ENCODE measurements around the gene EMP2.
"Not testable (repeated sequence)": the region's sequence is repeated elsewhere in the genome, so short reads cannot be mapped to it uniquely, and the experiment has no call there.

Gene EMP2

DNA sequence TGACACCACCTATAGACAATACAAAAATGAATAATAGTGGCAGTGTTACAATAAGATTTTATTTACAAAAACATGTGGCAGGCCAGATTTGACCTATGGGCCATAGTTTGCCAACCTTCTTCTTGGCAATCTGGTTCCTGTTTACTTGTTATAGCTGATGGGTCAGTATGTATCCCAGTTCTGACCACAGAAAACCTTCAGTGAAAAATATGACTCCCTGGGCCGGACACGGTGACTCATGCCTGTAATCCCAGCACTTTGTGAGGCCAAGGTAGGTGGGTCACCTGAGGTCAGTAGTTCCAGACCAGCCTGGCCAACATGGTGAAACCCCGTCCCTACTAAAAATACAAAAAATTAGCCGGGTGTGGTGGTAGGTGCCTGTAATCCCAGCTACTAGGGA, 46.8 kb downstream of the EMP2 start:
- in situ Hi-C loops (cut with MboI; ENCODE audit: low pct_unique_long_range_greater_than_20kb, low sequenced_read_pairs), result loop anchor here (25.0 kb wide), 1 partner anchor 404 kb away; the partner anchor contains the start of genes CLEC16A and DEXI
- not testable (repeated sequence) for DNase-seq

DNA sequence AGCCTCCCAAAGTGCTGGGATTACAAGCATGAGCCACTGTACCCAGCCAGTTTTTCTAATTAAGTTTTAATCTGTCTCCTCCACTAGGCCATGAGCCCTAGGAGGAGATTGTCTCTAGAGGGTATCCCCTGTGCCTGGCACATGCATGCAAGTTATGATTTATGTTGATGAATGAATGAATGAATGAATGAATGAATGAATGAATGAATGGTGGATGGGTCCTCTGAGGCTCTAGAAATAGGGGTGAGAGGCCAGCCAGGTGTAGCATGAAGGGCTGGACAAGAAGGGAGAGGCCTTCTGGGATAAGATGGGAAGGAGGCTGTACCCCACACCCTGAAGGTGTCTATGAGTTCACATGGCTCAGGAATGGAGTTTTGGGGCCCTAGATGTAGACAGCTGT, 48.8 kb downstream of the EMP2 start:
- in situ Hi-C loops (cut with MboI; ENCODE audit: low pct_unique_long_range_greater_than_20kb, low sequenced_read_pairs), result loop anchor here (25.0 kb wide), 1 partner anchor 406 kb away; the partner anchor contains the start of genes CLEC16A and DEXI
- no peak for DNase-seq

DNA sequence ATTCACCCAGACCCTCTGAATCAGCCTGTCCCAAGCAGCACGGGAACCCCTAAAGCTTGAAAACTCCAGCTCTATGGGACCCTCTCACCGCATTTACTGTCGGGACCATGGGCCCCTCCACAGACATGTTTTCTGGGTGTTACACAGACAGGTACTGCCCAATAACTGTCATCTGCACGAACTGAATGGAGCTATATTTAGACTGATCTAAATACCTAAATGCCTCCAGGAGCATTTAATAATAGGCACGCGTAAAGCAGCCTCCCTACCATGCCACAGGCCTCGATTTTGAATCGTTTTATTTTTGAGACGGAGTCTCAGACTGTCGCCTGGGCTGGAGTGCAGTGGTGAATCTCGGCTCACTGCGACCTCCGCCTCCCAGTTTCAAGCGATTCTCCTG, 49.7 kb downstream of the EMP2 start:
- DNase-seq, result no peak
- in situ Hi-C loops (cut with MboI; ENCODE audit: low pct_unique_long_range_greater_than_20kb, low sequenced_read_pairs), result loop anchor here (25.0 kb wide), 1 partner anchor 407 kb away; the partner anchor contains the start of genes CLEC16A and DEXI

DNA sequence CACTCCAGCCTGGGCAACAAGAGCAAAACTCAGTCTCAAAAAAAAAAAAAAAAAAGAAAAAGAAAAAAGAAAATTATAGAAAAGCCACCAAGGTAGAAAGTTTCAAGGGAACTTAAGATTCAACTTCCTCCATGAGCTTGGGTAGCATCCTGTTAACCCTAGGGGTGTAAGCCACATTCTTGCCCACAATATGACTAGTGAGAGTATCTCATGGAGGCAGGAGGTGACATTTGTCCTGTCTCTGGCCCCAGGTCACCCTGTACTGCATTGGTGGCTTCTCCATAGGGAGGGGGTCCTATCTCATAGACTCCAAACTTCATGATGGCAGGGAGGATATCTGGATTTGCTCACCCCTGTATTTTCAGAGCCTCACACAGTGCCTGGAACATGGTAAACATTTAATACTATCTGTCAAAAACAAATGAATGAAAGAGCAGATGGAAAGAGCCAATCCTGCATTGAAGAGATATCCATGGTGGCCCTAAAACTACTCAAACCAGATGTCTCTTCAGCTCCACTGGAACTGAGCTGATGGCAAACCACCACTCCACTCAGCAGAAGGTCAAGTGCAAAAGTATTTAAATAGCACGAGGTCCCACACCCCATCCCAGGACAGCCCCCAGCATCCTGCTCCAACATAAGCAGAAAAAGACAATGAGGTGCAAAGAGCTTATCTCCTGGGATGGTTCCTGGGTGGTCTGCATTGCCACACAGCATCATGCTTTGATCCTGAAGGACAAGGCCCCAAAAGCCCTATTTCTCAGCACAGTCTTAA, 50.3 kb downstream of the EMP2 start:
- DNase-seq, result no peak
- in situ Hi-C loops (cut with MboI; ENCODE audit: low pct_unique_long_range_greater_than_20kb, low sequenced_read_pairs), result loop anchor here (10.0 to 25.0 kb wide), 2 partner anchors 205 to 407 kb away; partner anchors contain the start of genes CLEC16A and DEXI

DNA sequence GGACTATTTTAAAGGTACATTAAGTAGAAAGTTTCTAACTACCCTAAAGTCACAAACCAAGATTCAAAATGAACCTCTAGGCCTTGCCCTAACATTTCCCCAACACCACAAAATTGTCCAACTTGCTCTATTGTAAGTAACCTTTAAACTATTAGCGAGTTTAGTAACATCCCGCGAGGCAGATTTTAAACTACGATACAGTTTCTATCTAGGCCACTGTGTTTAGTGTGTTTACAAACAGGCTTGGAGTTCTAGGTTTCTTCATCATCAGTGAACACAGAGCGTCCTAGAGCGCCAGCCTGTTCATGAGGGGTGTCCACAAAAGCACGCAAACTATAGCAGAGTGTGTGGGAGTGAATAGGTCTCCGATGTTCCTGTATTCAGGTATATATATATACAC, 51.8 kb downstream of the EMP2 start:
- in situ Hi-C loops (cut with MboI; ENCODE audit: low pct_unique_long_range_greater_than_20kb, low sequenced_read_pairs), result loop anchor here (10.0 to 25.0 kb wide), 2 partner anchors 206 to 409 kb away; partner anchors contain the start of genes CLEC16A and DEXI
- no peak for DNase-seq

DNA sequence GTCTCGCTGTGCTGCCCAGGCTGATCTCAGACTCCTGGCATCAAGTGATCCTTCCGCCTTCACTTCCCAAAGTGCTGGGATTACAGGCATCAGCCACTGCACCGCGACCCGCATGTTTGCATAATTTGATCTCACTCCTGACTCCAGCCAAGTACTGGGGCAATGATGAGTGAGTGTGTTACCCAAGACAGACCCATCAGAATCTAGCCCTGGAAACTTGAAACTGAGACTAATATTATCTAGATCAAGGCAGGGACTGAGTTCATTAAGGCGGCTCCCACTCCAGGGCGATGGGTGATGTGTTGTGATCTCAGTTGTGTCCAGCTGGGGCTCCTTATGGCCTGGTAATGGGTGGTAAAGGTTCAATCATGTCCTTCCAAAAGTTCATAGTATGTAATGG, 53.4 kb downstream of the EMP2 start:
- in situ Hi-C loops (cut with MboI; ENCODE audit: low pct_unique_long_range_greater_than_20kb, low sequenced_read_pairs), result loop anchor here (10.0 to 25.0 kb wide), 2 partner anchors 208 to 410 kb away; partner anchors contain the start of genes CLEC16A and DEXI

DNA sequence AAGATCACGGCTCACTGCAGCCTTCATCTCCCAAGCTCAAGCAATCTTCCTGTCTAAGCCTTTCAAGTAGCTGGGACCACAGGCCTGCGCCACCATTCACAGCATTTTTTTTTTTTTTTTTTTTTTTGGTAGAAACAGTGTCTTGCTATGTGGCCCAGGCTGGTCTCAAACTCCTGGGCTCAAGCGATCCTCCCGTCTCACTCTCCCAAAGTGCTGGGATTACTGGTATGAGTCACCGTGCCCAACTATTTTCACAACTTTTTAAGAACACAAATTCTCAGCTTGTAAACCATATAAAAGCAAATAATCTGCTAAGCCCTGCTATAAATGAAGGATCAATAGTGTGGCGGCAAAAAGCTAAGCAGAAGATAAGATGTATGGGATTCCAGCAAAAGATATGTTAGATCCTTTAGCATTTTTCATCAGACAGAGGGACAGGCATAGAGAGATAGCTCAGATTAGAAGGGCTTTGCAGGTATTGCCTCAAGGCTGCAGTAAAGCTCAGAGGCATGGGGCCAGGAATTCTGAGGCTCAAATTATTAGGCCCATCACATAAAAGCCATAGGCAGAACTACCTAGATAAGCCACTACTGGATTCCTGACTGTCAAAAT, 55.1 kb downstream of the EMP2 start:
- DNase-seq, result no peak
- in situ Hi-C loops (cut with MboI; ENCODE audit: low pct_unique_long_range_greater_than_20kb, low sequenced_read_pairs), result loop anchor here (10.0 to 25.0 kb wide), 2 partner anchors 209 to 412 kb away; partner anchors contain the start of genes CLEC16A and DEXI

More for the DNA sequence above, 53.4 kb downstream of the EMP2 start:
- no peak for DNase-seq

DNA sequence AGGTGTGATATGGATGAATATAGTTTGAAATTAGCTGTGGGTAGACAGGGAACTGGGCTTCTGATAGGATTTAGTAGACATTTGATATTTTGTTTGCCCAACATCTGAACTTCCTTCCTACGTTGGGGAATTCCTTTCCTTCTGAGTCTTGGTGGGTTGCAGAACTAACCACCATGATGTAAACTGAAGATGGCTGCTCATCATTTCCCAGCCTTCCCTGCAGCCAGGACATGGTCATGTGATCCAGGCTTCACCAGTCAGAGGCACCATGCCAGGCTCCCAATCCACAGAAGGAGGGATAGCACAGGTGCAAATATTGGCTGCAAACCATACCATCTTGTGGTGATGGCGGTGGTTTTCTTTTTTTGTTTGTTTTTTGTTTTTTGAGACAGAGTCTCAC, 57.4 kb downstream of the EMP2 start:
- in situ Hi-C loops (cut with MboI; ENCODE audit: low pct_unique_long_range_greater_than_20kb, low sequenced_read_pairs), result loop anchor here (10.0 kb wide), 1 partner anchor 212 kb away; no protein-coding TSS in a partner anchor
- no peak for DNase-seq

DNA sequence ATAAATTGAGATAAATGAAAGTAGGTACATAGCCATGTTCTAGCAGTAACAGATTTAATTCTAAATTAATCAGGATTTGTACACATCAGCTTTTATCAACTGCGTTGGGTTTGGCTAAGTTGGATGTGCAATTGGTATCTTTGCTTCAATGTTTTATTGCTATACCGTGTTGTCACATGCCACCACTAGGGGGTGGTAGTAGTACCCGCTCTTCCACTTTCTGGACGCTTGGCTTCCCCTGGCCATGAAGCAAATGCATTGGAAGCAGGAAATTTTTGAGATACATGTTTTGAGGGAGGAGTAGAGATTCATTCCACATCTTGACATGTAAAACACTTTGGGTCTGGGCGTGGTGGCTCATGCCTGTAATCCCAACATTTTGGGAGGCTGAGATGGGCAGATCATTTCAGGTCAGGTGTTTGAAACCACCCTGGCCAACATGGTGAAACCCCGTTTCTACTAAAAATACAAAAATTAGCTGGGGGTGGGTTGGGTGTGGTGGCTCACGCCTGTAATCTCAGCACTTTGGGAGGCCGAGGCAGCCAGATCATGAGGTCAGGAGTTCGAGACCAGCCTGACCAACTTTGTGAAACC, 58.6 kb downstream of the EMP2 start:
- DNase-seq, result peak; percentile 78

DNA sequence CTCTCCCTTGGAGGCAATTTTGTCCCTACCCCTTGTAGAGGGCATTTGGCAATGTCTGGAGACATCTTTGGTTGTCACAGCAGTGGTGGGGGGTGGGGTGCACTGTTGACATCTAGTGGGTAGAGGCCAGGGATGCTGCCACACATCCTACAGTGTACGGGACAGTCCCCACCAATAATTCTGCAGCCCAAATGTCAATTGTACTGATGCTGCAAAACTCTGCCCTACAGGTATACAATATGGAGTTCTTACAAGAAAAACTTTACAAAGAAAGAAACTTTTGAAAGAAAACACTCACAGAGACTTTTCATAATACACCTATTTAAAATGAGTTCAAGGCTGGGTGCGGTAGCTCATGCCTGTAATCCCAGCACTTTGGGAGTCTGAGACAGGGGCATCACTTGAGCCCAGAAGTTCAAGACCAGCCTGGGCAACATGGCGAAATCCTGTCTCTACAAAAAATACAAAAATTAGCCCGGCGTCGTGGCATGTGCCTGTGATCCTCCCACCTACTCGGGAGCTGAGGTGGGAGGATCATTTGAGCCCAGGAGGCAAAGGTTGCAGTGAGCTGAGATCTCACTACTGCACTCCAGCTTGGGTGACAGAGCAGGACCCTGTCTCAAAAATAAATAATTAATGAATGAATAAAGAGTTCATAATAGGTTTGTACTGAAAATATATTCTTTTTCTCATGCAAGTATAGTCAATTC, 59.4 kb downstream of the EMP2 start:
- in situ Hi-C loops (cut with MboI; ENCODE audit: low pct_unique_long_range_greater_than_20kb, low sequenced_read_pairs), result loop anchor here (10.0 kb wide), 1 partner anchor 214 kb away; no protein-coding TSS in a partner anchor
- DNase-seq, result no peak

More for the DNA sequence above, 58.6 kb downstream of the EMP2 start:
- in situ Hi-C loops (cut with MboI; ENCODE audit: low pct_unique_long_range_greater_than_20kb, low sequenced_read_pairs), result loop anchor here (10.0 kb wide), 1 partner anchor 213 kb away; no protein-coding TSS in a partner anchor

DNA sequence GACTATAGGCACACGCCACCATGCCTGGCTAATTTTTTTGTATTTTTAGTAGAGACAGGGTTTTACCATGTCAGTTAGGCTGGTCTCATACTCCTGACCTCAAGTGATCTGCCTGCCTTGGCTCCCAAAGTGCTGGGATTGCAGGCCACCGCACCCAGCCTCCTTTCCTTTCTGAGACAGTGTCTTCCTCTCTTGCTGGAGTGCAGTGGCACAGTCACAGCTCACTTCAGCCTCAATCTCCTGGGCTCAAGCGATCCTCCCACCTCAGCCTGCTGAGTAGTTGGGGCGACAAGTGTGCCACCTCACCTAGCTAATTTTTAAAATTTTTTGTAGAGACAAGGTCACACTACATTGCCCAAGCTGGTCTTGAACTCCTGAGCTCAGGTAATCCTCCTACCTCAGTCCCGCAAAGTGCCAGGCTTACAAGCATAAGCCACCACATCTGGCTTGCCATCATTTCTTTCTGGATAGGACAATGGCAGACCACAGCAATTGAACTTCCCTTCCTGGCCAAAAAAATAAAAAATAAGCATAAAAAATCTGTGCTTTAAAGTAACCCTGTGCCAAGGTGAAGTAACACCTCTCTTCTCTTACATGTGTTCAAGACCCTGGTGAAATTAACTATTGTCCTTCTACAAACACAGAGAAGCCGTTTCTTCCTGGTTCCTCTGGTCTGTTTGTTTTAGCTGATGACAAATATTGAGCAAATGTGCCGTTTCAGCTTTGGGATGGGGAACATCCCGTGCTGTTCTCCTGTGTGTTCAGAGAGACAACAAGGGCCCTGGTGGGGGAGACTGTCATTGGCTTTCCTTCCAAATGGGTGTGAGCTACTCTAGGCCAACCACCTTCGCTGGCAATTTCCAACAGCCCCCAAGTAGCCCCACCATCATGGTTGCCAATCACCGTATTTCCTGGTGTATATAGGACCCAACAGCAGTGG, 60.2 kb downstream of the EMP2 start:
- in situ Hi-C loops (cut with MboI; ENCODE audit: low pct_unique_long_range_greater_than_20kb, low sequenced_read_pairs), result loop anchor here (10.0 kb wide), 1 partner anchor 215 kb away; no protein-coding TSS in a partner anchor
- no peak for DNase-seq

DNA sequence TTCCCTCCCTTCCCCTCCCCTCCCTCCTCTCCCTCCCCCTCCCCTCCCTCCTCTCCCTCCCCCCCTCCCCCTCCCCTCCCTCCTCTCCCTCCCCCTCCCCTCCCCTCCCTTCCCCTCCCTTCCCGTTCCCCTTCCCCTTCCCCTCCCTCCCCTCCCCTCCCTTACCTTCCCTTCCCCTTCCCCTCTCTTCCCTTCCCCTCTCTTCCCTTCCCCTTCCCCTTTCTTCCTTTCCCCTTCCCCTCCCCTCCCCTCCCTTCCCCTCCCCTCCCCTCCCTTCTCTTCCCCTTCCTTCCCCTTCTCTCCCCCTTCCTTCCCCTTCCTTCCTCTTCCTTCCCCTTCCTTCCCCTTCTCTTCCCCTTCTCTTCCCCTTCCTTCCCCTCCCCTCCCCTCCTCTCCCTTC, 61.1 kb downstream of the EMP2 start:
- in situ Hi-C loops (cut with MboI; ENCODE audit: low pct_unique_long_range_greater_than_20kb, low sequenced_read_pairs), result no loop called here
- DNase-seq, result no peak

DNA sequence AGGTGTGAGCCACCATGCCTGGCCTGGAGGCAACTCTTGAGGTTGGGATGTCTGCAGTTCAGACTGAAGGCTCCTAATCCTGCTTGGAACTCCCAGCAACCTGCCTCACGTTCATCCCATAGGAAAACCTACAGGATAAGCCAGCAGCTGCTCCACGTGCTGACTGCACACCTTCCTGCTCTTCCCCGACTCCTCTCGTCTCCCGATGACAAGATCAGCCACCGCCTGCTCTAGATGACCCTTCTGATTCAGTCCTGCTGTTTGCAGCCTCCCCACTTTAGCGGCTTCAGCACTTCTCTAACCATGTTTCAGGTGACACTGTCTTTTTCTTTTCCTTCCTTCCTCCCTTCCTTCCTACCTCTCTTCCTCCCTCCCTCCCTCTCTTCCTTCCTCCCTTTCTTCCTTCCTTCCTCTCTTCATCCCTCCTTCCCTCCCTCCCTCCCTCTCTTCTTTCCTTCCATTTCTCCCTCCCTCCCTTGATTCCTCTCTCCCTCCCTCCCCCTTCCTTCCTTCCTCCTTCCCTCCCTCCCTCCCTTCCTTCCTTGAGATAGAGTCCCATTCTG, 61.8 kb downstream of the EMP2 start:
- DNase-seq, result no peak
- in situ Hi-C loops (cut with MboI; ENCODE audit: low pct_unique_long_range_greater_than_20kb, low sequenced_read_pairs), result no loop called here

DNA sequence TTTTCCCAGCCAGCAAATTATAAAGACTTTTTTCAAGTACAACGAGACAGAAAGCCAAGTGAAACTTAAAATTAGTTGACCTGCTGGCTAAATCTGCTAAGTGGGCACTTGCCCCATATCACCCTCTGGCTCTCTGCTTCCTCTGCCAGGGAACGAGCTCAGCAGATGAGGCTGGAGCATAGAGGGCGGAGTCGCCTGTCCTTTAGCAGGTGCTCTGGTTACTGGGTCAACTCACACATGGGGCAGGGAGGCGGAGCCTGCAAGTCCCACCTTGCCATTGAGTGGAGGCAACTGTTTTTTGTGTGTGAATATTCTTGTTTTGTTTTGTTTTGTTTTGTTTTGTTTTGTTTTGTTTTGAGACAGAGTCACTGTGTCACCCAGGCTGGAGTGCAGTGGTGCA, 62.5 kb downstream of the EMP2 start:
- no peak for DNase-seq
- in situ Hi-C loops (cut with MboI; ENCODE audit: low pct_unique_long_range_greater_than_20kb, low sequenced_read_pairs), result no loop called here

DNA sequence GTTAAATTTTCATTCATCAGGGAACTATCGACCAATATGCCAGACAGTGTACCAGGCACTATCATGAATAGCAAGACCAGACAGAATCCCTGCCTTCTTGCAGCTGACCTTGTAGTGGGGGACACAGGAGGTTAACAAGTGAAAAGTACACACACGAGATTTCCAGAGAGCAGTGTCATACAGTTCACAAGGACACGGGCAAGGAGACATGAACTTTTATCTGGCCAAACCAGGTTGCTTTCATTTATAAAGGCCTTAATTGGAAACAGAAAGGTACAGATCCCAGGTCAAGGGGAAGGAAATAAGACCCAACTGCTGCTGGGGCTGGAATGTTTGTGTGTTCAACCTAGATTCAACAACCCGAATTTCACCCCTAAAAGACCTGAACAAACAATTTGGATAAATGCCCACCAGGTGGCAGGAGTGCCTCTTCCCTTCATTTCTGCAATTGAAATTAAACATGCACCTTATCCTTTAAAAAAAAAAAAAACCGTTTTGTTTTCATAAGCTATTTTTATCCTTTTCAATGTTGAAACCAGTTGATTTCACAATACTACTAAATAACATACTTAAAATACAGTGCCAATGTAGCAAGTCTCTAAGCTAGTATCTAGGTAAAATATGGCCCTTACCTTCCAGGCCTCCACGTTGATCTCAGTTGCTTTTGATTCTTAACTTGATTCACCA, 65.9 kb downstream of the EMP2 start:
- in situ Hi-C loops (cut with MboI; ENCODE audit: low pct_unique_long_range_greater_than_20kb, low sequenced_read_pairs), result no loop called here
- DNase-seq, result peak; percentile 82

DNA sequence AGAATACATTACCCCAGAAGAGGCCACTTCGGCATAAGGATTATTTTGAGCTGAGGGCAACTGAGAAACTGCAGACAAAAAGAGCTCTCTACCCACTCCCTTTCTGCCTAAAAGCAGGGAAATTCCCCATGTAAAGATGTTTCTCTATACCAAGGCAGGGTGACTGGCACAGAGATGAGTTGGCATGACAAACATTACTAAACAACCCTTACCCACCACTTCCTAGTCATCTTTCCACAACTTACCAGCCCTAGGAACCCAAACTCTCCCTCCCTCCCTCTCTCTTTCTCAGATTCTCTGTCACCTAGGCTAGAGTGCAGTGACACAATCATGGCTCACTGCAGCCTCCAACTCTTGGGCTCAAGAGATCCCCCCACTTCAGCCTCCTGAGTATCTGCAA, 68.6 kb downstream of the EMP2 start:
- in situ Hi-C loops (cut with MboI; ENCODE audit: low pct_unique_long_range_greater_than_20kb, low sequenced_read_pairs), result no loop called here

DNA sequence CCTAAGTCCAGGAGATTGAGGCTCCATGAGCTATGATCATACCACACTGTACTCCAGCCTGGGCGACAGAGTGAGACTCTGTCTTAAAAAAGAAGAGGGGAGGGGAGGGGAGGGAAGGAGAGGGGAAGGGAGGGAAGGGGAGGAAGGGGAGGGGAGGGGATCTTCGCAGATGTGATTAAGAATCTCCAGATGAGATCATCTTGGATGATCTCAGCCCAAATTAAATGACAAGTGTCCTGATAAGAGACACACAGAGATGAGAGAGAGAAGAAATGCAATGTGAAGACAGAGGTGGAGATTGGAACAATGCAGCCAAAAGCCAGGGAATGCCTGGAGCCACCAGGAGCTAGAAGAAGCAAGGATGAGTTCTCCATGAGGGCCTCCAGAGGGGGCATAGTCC, 70.1 kb downstream of the EMP2 start:
- in situ Hi-C loops (cut with MboI; ENCODE audit: low pct_unique_long_range_greater_than_20kb, low sequenced_read_pairs), result no loop called here
- DNase-seq, result no peak

More for the DNA sequence above, 68.6 kb downstream of the EMP2 start:
- DNase-seq, result no peak
